Loucy (cell line): ENCODE data around the gene LSP1.

ENCODE experiments used
- EZH2phosphoT487 ChIP-seq: fragments of 200-600 bp; IDR thresholded peaks from 2 replicates; pipeline ENCODE4 v1.6.1; 2018; ENCODE audit warnings: antibody characterized with exemption, mild to moderate bottlenecking, moderate library complexity, borderline replicate concordance
- TF ChIP-seq, protein P1 (sequence below): fragments of 200-600 bp; sonication (generic); conservative IDR thresholded peaks from 2 replicates; pipeline ENCODE4 v1.5.1; 2014; ENCODE audit warnings: mild to moderate bottlenecking, antibody characterized with exemption, low read length

DNA sequence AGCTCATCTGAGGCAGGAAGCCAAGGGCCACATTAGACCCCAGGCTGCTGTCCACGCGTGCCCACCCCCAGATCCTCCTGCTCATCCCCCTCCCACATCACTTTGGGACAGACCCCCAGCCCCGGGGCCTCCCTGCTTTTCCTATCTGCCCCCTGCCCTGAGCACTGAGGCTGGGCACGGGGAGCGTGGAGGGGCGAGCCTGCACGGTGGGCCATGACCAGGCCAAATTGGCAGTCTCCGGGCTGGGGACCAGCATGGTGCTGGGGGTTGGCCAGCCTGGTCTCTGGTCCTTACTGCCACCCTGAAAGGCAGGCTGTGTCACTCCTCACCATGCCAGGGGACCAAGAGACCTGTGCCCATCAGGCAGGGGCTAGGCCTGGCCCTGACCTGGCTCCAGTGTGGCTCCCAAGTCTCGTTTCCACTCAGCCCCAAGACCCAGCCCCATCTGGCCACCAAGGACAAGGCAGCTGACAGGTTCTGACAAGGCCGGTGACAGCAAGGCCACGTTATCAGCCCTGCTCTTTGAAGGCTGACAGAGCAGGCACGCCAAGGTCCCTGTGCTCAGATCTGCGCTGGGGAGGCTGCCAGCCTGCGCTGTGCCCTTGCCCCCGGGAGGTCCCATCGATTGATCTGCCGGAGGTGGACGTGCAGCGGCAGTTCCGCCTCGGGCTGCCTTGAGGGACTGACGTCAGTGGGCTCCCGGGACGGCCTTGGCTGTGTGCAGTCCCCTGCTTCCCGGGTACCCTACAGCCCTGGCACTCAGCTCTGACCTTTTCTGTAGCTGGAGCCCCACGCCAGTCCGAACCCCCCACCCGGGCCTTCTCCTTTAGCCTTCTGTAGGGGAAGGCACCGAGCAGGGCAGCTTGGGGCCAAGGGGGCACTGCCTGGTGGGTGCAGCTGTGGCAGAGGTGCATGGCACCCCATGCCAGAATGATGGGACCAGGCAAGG is 10.5 kb upstream of the LSP1 start:
- TF ChIP-seq, protein P1, sequence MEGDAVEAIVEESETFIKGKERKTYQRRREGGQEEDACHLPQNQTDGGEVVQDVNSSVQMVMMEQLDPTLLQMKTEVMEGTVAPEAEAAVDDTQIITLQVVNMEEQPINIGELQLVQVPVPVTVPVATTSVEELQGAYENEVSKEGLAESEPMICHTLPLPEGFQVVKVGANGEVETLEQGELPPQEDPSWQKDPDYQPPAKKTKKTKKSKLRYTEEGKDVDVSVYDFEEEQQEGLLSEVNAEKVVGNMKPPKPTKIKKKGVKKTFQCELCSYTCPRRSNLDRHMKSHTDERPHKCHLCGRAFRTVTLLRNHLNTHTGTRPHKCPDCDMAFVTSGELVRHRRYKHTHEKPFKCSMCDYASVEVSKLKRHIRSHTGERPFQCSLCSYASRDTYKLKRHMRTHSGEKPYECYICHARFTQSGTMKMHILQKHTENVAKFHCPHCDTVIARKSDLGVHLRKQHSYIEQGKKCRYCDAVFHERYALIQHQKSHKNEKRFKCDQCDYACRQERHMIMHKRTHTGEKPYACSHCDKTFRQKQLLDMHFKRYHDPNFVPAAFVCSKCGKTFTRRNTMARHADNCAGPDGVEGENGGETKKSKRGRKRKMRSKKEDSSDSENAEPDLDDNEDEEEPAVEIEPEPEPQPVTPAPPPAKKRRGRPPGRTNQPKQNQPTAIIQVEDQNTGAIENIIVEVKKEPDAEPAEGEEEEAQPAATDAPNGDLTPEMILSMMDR: no peak
- no peak for TF ChIP-seq EZH2phosphoT487
